ENCODE results near the gene PHC3.

Gene PHC3

GRCh38 chr3:170189398-170190256 is 8.1 kb upstream of the PHC3 start:
- in situ Hi-C loops (cut with MboI; ENCODE audit: low sequenced_read_pairs), result loop anchor here (10.0 kb wide), 1 partner anchor 175 kb away; no protein-coding TSS in a partner anchor

DNA sequence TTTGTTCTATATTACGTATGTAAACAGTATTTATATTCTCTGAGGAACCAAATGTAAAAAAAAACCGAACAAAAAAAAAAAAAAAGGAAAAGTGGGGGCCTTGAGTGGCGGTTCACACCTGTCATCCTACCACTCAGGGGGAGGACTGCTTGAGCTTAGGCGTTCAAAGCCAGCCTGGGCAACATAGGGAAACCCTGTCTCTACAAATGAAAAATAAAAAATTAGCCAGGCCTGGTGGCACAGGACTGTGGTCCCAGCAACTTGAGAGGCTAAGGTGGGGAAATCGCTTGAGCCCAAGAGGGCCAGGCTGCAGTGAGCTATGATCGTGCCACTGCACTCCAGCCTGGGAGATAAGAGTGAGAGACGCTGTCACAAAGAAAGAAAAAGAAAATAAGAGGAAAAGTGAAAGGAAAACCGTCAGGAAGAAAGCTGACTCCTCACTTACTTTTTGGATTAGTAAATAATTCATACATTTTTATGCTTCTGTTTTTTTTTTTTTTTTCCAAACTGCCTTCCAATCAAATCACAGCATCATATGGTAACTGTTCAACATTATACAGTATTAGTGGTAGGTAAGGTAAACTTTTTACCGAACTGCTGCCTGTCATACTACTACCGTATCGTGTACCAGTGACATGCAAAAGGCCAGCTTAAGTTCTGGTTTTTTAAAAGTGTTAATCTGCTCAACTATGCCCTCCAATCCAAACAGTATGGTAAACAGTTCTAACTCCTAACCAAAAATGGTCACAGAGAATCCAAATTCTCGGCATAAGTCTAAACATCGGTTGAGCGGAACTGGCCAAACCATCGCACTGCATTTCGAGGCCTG is 1.2 kb downstream of the PHC3 start:
- in situ Hi-C loops (cut with MboI; ENCODE audit: low sequenced_read_pairs), result loop anchor here (10.0 kb wide), 1 partner anchor 185 kb away; no protein-coding TSS in a partner anchor

- in situ Hi-C loops (cut with MboI; ENCODE audit: low sequenced_read_pairs), result no loop called here
Observed at GRCh38 chr3:170179432-170179831, 2.1 kb downstream of the PHC3 start.

- in situ Hi-C loops (cut with MboI; ENCODE audit: low sequenced_read_pairs), result no loop called here
Observed at GRCh38 chr3:170178651-170179050, 2.9 kb downstream of the PHC3 start.

DNA sequence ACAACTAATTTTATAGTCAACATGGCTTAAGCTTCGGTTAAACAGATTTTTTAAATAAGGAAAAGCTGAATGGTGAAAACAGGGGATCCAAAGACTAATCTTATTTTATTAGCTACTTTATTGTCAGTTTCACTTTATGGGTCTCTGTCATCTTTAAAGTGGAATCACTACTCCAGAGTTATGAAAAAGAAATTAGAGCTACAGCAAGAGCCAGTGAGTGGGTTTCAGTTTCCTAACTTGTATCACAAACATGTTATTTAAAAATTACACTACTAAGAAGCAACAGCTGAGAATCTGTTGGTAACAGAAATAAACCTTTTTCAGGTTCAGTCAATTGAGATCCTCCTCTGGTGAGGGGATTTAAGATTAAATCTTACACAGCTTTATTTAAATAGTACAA is 10.0 kb downstream of the PHC3 start:
- in situ Hi-C loops (cut with MboI; ENCODE audit: low sequenced_read_pairs), result no loop called here

GRCh38 chr3:170164717-170165116 is 16.8 kb downstream of the PHC3 start:
- in situ Hi-C loops (cut with MboI; ENCODE audit: low sequenced_read_pairs), result no loop called here

- in situ Hi-C loops (cut with MboI; ENCODE audit: low sequenced_read_pairs), result no loop called here
Observed at GRCh38 chr3:170163956-170164645, 17.4 kb downstream of the PHC3 start.

GRCh38 chr3:170162630-170163029 is 18.9 kb downstream of the PHC3 start:
- in situ Hi-C loops (cut with MboI; ENCODE audit: low sequenced_read_pairs), result no loop called here

GRCh38 chr3:170162052-170162451 is 19.5 kb downstream of the PHC3 start:
- in situ Hi-C loops (cut with MboI; ENCODE audit: low sequenced_read_pairs), result no loop called here

- in situ Hi-C loops (cut with MboI; ENCODE audit: low sequenced_read_pairs), result no loop called here
Observed at GRCh38 chr3:170159933-170160332, 21.6 kb downstream of the PHC3 start.

GRCh38 chr3:170159459-170159858 is 22.1 kb downstream of the PHC3 start:
- in situ Hi-C loops (cut with MboI; ENCODE audit: low sequenced_read_pairs), result no loop called here

GRCh38 chr3:170155604-170156003 is 25.9 kb downstream of the PHC3 start:
- in situ Hi-C loops (cut with MboI; ENCODE audit: low sequenced_read_pairs), result no loop called here

GRCh38 chr3:170154569-170155143 is 26.9 kb downstream of the PHC3 start:
- in situ Hi-C loops (cut with MboI; ENCODE audit: low sequenced_read_pairs), result no loop called here

DNA sequence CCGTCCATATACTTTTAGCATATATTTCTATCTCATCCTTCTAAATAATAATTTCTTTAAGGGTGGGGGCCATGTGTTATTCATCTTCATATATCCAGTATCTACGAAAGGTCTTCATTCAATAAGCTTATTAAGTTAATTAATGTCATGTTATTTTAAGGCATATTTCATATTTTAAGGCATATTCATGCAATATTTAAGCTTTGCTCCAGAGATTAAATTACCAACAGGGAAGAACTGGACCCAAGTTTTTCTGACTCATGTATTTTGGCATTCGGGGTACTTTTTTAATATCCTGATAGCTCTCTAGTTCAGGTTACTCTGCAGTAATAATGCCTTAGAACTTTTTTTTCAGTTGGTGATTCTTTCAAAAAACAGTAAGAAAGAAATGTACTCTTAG is 27.4 kb downstream of the PHC3 start:
- in situ Hi-C loops (cut with MboI; ENCODE audit: low sequenced_read_pairs), result no loop called here

DNA sequence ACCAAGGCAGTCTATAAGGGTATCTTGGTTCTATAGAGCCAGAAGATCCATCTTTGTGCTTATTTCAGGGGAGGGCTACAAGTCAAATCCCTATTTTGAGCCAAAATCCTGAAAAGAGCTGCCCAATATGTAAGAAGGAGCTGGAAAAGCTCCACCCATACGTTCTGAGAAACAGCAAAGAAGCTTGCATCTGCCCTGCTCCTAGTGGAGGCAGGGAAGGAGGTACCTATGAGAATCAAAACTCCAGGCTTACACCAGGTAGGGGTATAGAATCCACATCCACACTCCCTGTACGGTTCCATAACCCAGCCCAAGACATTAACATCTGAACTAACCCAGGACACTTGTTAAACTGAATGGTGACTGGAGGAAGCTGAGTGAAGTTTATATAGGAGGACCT is 30.0 kb downstream of the PHC3 start:
- in situ Hi-C loops (cut with MboI; ENCODE audit: low sequenced_read_pairs), result no loop called here

GRCh38 chr3:170149016-170149415 is 32.5 kb downstream of the PHC3 start:
- in situ Hi-C loops (cut with MboI; ENCODE audit: low sequenced_read_pairs), result no loop called here

- in situ Hi-C loops (cut with MboI; ENCODE audit: low sequenced_read_pairs), result no loop called here
Observed at GRCh38 chr3:170145278-170145677, 36.3 kb downstream of the PHC3 start.

- in situ Hi-C loops (cut with MboI; ENCODE audit: low sequenced_read_pairs), result no loop called here
Observed at GRCh38 chr3:170144437-170144843, 37.1 kb downstream of the PHC3 start.

DNA sequence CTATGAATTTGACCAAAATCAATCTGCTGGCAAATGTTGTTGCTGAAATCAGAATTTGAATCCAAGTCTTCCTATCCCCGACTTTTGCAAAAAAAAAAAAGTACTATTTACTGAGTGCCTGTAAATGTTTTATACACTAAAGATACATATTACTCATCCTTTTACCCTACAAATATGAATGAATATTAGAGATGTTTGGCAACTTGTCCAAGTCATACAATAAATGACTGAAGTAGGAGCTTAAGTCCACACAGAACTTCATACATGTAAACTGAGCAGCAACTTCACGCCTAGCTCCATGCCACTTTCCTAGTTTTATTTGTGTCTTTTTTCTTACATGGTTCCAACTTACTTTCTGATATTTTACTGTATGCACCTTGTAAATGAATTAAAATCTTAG is 39.2 kb downstream of the PHC3 start:
- in situ Hi-C loops (cut with MboI; ENCODE audit: low sequenced_read_pairs), result no loop called here

GRCh38 chr3:170137986-170138385 is 43.5 kb downstream of the PHC3 start:
- in situ Hi-C loops (cut with MboI; ENCODE audit: low sequenced_read_pairs), result no loop called here

DNA sequence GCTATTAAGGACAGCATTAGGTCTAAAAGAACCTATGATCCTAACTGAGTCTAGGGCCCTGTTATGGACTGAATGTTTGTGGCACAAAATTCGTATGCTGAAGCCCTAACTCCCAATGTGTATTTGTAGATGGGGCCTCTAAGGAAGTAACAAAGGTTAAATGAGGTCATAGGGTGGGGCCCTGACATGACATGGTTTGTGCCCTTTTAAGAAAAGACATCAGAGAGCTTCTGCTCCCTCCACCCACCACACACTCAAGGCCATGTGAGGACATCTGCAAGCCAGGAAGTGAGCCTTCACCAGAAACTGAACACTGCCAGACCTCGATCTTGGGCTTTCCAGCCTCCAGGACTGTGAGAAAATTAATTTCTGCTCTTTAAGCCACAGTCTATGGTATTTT is 49.2 kb downstream of the PHC3 start:
- in situ Hi-C loops (cut with MboI; ENCODE audit: low sequenced_read_pairs), result no loop called here
